ENCODE data around the gene KRTAP4-7.
"Not testable (repeated sequence)": the region's sequence is repeated elsewhere in the genome, so short reads cannot be mapped to it uniquely, and the experiment has no call there.

GRCh38 chr17:41117846-41118386 is 34.0 kb downstream of the KRTAP4-7 start, which contains the start of gene KRTAP4-11:
- not testable (repeated sequence) for TF ChIP-seq POLR2AphosphoS5 (IDR thresholded peaks at IDR 0.05; ENCODE audit: borderline replicate concordance, low read depth, low read length); EZH2 (IDR thresholded peaks at IDR 0.05); FOXP2 (optimal IDR thresholded peaks at IDR 0.05; ENCODE audit: control extremely low read depth, extremely low read length, insufficient read depth)
